Naive B cell (primary cell): ENCODE data around the gene ELAVL1. TPM values are rescaled to one million over a fixed set of nuclear protein-coding genes. Genes with fewer than 3 reads are reported as not detected.
"Not testable (repeated sequence)": the region's sequence is repeated elsewhere in the genome, so short reads cannot be mapped to it uniquely, and the experiment has no call there.

Experiments
- ATAC-seq, 2 donors: fragments of 150-1000 bp; cut with Tn5 transposase; 2 replicates each; pipeline ENCODE4 v1.10.0; 2021; ENCODE audit warnings: low read depth in 2 of 2, mild to moderate bottlenecking in 2 of 2, moderate library complexity in 2 of 2
- DNase-seq: peaks from one replicate; pipeline ENCODE4 v3.0.0; 2022
- H3K27ac Mint-ChIP-seq, 6 donors: one replicate each; pipeline ENCODE4 v1.8.0; 2020 to 2022; ENCODE audit warnings: mild to moderate bottlenecking in 6 of 6, mixed read lengths in 6 of 6, moderate library complexity in 5 of 6, inconsistent platforms in 2 of 6
- H3K27me3 Mint-ChIP-seq, 3 donors: one replicate each; pipeline ENCODE4 v1.8.0; 2021 to 2022; ENCODE audit warnings: mixed read lengths in 3 of 3, mild to moderate bottlenecking in 1 of 3
- H3K36me3 Mint-ChIP-seq, 2 donors: one replicate each; pipeline ENCODE4 v1.8.0; 2020 to 2022; ENCODE audit warnings: mixed read lengths in 2 of 2, inconsistent platforms in 1 of 2, mild to moderate bottlenecking in 1 of 2
- H3K4me1 Mint-ChIP-seq, 3 donors: one replicate each; pipeline ENCODE4 v1.8.0; 2020 to 2022; ENCODE audit warnings: mixed read lengths in 3 of 3, inconsistent platforms in 1 of 3, mild to moderate bottlenecking in 1 of 3, moderate library complexity in 1 of 3
- H3K4me3 Mint-ChIP-seq, 8 donors: one replicate each; pipeline ENCODE4 v1.8.0; 2020 to 2022; ENCODE audit warnings: mild to moderate bottlenecking in 8 of 8, mixed read lengths in 8 of 8, moderate library complexity in 8 of 8, inconsistent platforms in 2 of 8
- H3K9me3 Mint-ChIP-seq, 7 donors: one replicate each; pipeline ENCODE4 v1.8.0; 2020 to 2022; ENCODE audit warnings: mixed read lengths in 7 of 7, mild to moderate bottlenecking in 5 of 7, inconsistent platforms in 2 of 7, moderate library complexity in 1 of 7
- polyA plus RNA-seq, 6 donors: library from polyadenylated mRNA; unstranded; fragments of 300-500 nt; fragmentation: Illumina TruSeq; gene quantifications; one replicate each; pipeline ENCODE4 v1.2.3, GENCODE V29; 2021; ENCODE audit warnings: low read depth in 6 of 6

The ELAVL1 gene
- polyA plus RNA-seq, 6 donors from 2014 or later: 49.9 to 74.3 (median 59.4) TPM

DNA sequence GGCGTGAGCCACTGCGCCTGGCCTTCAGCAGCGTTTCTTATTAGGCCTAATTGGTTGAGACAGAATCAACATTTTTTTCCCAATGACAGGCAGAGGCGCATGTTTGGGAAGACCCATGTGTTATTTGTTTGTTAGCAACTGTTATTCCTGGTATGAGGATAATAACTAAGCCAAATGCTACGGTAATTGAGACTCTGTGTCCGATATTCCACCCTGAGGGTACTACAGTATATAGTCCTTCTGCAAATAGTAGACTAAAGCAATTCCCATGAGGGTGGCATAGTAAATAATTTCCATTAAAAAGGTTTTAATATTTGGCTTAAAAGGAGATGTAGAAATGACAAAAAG, 28.7 kb upstream of the ELAVL1 start:
- ATAC-seq (no peak), DNase-seq (no peak)
- H3K36me3 Mint-ChIP-seq: no peaks in the 10 kb centered on the region
- H3K4me3 Mint-ChIP-seq: no peak overlapping the region
- H3K27me3 Mint-ChIP-seq: peaks cover 17 to 41% (median 26%) of the 10 kb centered on the region in 3 donors
- no peak overlapping the region for H3K27ac Mint-ChIP-seq
- no peaks in the 10 kb centered on the region for H3K9me3 Mint-ChIP-seq
- peaks cover 0 to 4% (median 0%) of the 10 kb centered on the region in 3 donors for H3K4me1 Mint-ChIP-seq

GRCh38 chr19:8033287-8034177, 28.1 kb upstream of the ELAVL1 start:
- H3K4me1 Mint-ChIP-seq, H3K36me3 Mint-ChIP-seq, H3K4me3 Mint-ChIP-seq, H3K27ac Mint-ChIP-seq, ATAC-seq, DNase-seq, H3K9me3 Mint-ChIP-seq: not testable (repeated sequence)
- peaks cover 13 to 36% (median 26%) of the 10 kb centered on the region in 3 donors for H3K27me3 Mint-ChIP-seq

DNA sequence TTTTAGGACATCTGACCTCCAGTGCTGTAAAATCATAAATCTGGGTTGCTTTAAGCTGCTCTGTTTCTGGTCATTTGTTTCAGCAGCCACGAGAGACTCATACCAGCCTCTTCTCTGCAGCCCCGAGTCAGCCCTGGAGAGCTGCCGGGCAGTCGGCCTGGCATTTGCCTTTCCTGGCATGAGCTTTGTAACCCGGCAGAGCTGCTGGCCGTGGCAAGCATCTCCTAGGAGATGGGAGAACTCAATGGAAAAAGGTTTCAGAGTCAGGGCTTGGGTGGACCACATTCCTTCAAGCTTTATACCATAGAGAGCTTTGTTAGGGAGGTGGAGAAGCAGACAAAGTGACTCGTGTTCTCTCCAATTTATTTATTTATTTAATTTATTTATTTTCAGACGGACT, 25.5 kb upstream of the ELAVL1 start:
- ATAC-seq (no peak), DNase-seq (no peak)
- no peaks in the 10 kb centered on the region for H3K4me1 Mint-ChIP-seq
- no peak overlapping the region for H3K27ac Mint-ChIP-seq
- no peak overlapping the region for H3K4me3 Mint-ChIP-seq
- H3K9me3 Mint-ChIP-seq: no peaks in the 10 kb centered on the region
- H3K36me3 Mint-ChIP-seq: no peaks in the 10 kb centered on the region
- H3K27me3 Mint-ChIP-seq: peaks cover 6 to 22% (median 9%) of the 10 kb centered on the region in 3 donors

DNA sequence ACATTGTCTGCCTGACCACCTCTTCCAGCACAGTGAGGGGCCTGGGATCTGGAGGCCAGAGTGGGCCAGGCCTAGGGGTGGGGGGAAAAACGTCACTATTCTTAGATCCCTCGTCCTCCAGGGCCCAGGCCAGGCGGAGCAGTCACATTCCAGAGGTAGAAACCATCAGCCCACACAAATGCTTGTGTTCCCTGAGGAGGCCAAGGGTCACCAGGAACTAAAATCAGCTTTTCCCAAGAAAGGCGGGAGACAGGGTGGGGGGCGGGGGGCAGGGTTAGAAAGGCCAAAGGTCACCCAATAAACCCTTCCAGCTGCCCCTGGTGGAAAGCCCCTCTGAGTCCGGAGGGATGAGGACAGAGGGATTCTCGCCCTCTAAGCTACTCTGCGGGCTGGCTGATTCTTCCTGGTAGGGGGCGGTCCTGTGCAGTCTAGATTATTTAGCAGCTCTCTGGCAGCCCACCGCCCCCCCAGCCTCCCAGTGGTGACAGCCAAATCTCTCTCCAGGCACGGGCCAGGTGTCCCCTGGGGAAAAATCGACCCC, 23.6 kb upstream of the ELAVL1 start:
- DNase-seq: no peak
- no peaks in the 10 kb centered on the region for H3K36me3 Mint-ChIP-seq
- no peaks in the 10 kb centered on the region for H3K9me3 Mint-ChIP-seq
- H3K27ac Mint-ChIP-seq: no peak overlapping the region
- peaks cover 6 to 16% (median 9%) of the 10 kb centered on the region in 3 donors for H3K27me3 Mint-ChIP-seq
- H3K4me1 Mint-ChIP-seq: no peaks in the 10 kb centered on the region
- ATAC-seq: no peak
- H3K4me3 Mint-ChIP-seq: no peak overlapping the region

DNA sequence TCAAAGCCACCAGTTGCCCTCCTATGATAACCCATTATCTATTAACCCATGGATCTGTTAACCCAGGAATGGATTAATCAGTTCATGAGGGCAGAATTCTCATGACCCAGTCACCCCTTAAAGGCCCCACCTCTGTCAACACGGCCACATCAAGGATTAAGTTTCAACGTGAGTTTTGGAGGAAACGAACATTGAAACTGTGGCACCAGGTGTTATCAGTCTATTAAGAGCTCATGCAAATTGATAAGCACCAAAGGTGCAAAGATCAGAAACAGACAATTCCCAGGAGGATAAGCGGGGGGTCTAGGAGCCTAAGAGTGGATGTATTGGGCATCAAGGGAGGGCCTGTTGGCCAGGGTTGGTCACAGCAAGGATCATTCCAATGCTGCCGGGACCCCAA, 19.9 kb upstream of the ELAVL1 start:
- no peak overlapping the region for H3K27ac Mint-ChIP-seq
- H3K9me3 Mint-ChIP-seq: no peaks in the 10 kb centered on the region
- ATAC-seq: no peak

GRCh38 chr19:8024256-8024655, 18.8 kb upstream of the ELAVL1 start:
- not testable (repeated sequence) for H3K27ac Mint-ChIP-seq, H3K27me3 Mint-ChIP-seq, DNase-seq, H3K9me3 Mint-ChIP-seq, ATAC-seq, H3K36me3 Mint-ChIP-seq, H3K4me3 Mint-ChIP-seq, H3K4me1 Mint-ChIP-seq

More for the DNA sequence above, 19.9 kb upstream of the ELAVL1 start:
- Mint-ChIP-seq H3K36me3 (no peaks in the 10 kb centered on the region), H3K27me3 (peaks cover 0 to under 1% (median 0%) of the 10 kb centered on the region in 3 donors), H3K4me1 (no peaks in the 10 kb centered on the region), H3K4me3 (no peak overlapping the region)
- DNase-seq: no peak

GRCh38 chr19:8023371-8023770, 17.9 kb upstream of the ELAVL1 start:
- Mint-ChIP-seq H3K27ac (peak overlapping the region in 1 of 6 donors; percentile 29), H3K9me3 (no peaks in the 10 kb centered on the region), H3K27me3 (no peaks in the 10 kb centered on the region), H3K36me3 (no peaks in the 10 kb centered on the region), H3K4me3 (no peak overlapping the region), H3K4me1 (no peaks in the 10 kb centered on the region)
- ATAC-seq: no peak
- no peak for DNase-seq

DNA sequence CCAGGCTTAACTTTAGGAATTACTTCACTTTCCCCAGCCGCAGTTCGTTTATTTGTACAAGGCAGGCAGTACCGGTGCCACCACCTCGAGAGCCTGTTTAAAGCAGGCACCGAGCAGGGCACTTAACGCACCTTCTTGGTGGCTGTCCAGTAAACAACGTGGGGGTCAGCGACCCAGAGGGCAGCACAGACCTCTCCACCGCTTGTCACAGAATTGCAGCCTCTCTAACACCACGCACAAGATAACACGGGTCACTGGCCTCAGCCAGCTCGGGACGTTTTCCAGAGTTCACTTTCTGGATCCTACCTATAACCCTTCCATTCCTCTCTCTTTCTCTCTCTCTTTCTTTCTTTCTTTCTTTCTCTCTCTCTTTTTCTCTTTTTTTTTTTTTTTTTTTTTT, 16.8 kb upstream of the ELAVL1 start:
- H3K4me1 Mint-ChIP-seq: peaks cover 8 to 9% (median 9%) of the 10 kb centered on the region in 3 donors
- H3K9me3 Mint-ChIP-seq: no peaks in the 10 kb centered on the region
- no peak for ATAC-seq
- no peak overlapping the region for H3K27ac Mint-ChIP-seq
- no peaks in the 10 kb centered on the region for H3K36me3 Mint-ChIP-seq
- no peaks in the 10 kb centered on the region for H3K27me3 Mint-ChIP-seq
- DNase-seq: no peak
- H3K4me3 Mint-ChIP-seq: no peak overlapping the region

GRCh38 chr19:8021374-8021773, 15.9 kb upstream of the ELAVL1 start:
- DNase-seq (no peak), ATAC-seq (no peak)
- H3K4me3 Mint-ChIP-seq: no peak overlapping the region
- no peak overlapping the region for H3K27ac Mint-ChIP-seq
- no peaks in the 10 kb centered on the region for H3K27me3 Mint-ChIP-seq
- H3K4me1 Mint-ChIP-seq: peaks cover 9 to 11% (median 10%) of the 10 kb centered on the region in 3 donors
- H3K9me3 Mint-ChIP-seq: no peaks in the 10 kb centered on the region
- no peaks in the 10 kb centered on the region for H3K36me3 Mint-ChIP-seq

DNA sequence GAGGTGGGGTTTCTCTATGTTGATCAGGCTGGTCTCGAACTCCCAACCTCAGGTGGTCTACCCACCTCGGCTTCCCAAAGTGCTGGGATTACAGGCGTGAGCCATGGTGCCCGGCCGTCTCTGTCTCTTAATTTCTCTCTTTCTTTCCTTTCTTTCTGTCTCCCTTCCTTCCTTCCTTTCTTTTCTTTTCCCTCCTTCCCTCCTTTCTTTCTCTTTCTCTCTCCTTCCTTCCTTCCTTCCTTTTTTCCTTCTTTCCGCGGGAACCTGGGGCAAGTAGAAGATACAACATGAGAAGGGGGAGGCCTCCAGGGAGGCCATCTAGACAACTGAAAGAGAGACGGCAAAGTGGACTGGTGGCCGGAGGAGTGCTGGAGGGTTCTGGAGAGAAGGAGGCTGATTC, 15.2 kb upstream of the ELAVL1 start:
- H3K4me1 Mint-ChIP-seq: peaks cover 9 to 15% (median 10%) of the 10 kb centered on the region in 3 donors
- no peaks in the 10 kb centered on the region for H3K36me3 Mint-ChIP-seq
- H3K27ac Mint-ChIP-seq: peak overlapping the region in 1 of 6 donors; percentile 39
- no peaks in the 10 kb centered on the region for H3K9me3 Mint-ChIP-seq
- no peaks in the 10 kb centered on the region for H3K27me3 Mint-ChIP-seq
- DNase-seq: no peak
- no peak for ATAC-seq
- no peak overlapping the region for H3K4me3 Mint-ChIP-seq

GRCh38 chr19:8017808-8018207, 12.4 kb upstream of the ELAVL1 start:
- H3K9me3 Mint-ChIP-seq: no peaks in the 10 kb centered on the region
- peak; percentile 99 to 100 for ATAC-seq
- peak; percentile 37 for DNase-seq
- no peaks in the 10 kb centered on the region for H3K27me3 Mint-ChIP-seq
- H3K36me3 Mint-ChIP-seq: no peaks in the 10 kb centered on the region
- peaks cover 9 to 15% (median 10%) of the 10 kb centered on the region in 3 donors for H3K4me1 Mint-ChIP-seq
- peak overlapping the region in 2 of 8 donors; percentile 33 to 47 for H3K4me3 Mint-ChIP-seq
- H3K27ac Mint-ChIP-seq: peak overlapping the region in 5 of 6 donors; percentile 6 to 82 (median 38)

GRCh38 chr19:8004723-8005513, 523 bp downstream of the ELAVL1 start:
- peak overlapping the region; percentile 7 to 97 (median 83) for H3K27ac Mint-ChIP-seq
- H3K4me3 Mint-ChIP-seq: peak overlapping the region; percentile 81 to 98 (median 91)
- no peaks in the 10 kb centered on the region for H3K9me3 Mint-ChIP-seq
- ATAC-seq (peak; percentile 15 to 22), DNase-seq (peak; percentile 23)
- peaks cover 35 to 45% (median 36%) of the 10 kb centered on the region in 3 donors for H3K4me1 Mint-ChIP-seq
- no peaks in the 10 kb centered on the region for H3K27me3 Mint-ChIP-seq
- no peaks in the 10 kb centered on the region for H3K36me3 Mint-ChIP-seq

- ATAC-seq (no peak), DNase-seq (no peak)
- Mint-ChIP-seq H3K36me3 (no peaks in the 10 kb centered on the region), H3K9me3 (no peaks in the 10 kb centered on the region), H3K27me3 (no peaks in the 10 kb centered on the region), H3K4me3 (peak overlapping the region; percentile 81 to 98 (median 91)), H3K27ac (peak overlapping the region; percentile 7 to 97 (median 83)), H3K4me1 (peaks cover 38 to 52% (median 39%) of the 10 kb centered on the region in 3 donors)
Observed at GRCh38 chr19:8004001-8004400, 1.4 kb downstream of the ELAVL1 start.
